GM20000 (cell line): ENCODE results near the gene ZNF831.

Experiments
- DNase-seq: peaks from one replicate; pipeline ENCODE4 v3.0.0; 2012; ENCODE audit warnings: low spot score
- CTCF ChIP-seq: IDR thresholded peaks from 2 replicates; pipeline ENCODE4 v1.5.1; 2012; ENCODE audit warnings: mild to moderate bottlenecking, control low read depth; ENCODE audit errors: extremely low read depth, missing control alignments

ZNF831 gene

GRCh38 chr20:59143326-59143725 lies 20.3 kb upstream of the ZNF831 start:
- no peak for TF ChIP-seq CTCF
- no peak for DNase-seq

GRCh38 chr20:59144179-59144830 lies 19.3 kb upstream of the ZNF831 start:
- TF ChIP-seq CTCF = no peak
- DNase-seq = no peak

- TF ChIP-seq CTCF = no peak
- no peak for DNase-seq
These were observed 18.8 kb upstream of the ZNF831 start for GRCh38 chr20:59144831-59145196.

- no peak for DNase-seq
- no peak for TF ChIP-seq CTCF
These were observed 18.2 kb upstream of the ZNF831 start for GRCh38 chr20:59145247-59145923.

GRCh38 chr20:59145924-59146779 lies 17.5 kb upstream of the ZNF831 start:
- peak; percentile 36 for DNase-seq
- TF ChIP-seq CTCF = no peak

GRCh38 chr20:59146780-59147565 lies 16.6 kb upstream of the ZNF831 start:
- TF ChIP-seq CTCF = no peak
- DNase-seq = no peak
